NCI-H2227 treated with DMSO at 0.1 percent for 48 hours (cell line): ENCODE measurements around the gene FBXO7.

Source experiments
- DNase-seq: peaks from one replicate; lab custom pipeline; 2025; lab: John Stamatoyannopoulos, UW

FBXO7 gene

DNA sequence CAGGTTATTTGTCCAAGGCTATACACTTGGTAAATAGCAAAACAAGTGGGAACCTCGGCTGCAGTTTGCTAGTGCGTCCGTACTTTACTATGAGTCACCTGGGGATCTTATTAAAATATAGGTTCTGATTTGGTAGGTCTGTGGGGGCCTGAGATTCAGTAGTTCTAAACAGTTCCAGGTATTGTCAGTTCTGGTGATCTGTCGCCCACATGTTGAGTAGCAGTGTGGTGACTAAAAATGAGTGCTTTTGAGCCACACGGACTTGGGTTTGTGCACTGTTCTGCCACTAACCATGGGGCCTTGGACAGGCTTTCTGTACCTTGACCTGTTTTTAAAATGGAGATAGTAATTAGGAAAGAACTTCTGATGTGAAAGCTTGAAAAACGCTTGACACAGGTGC, 15.7 kb downstream of the FBXO7 start:
- DNase-seq, result no peak

DNA sequence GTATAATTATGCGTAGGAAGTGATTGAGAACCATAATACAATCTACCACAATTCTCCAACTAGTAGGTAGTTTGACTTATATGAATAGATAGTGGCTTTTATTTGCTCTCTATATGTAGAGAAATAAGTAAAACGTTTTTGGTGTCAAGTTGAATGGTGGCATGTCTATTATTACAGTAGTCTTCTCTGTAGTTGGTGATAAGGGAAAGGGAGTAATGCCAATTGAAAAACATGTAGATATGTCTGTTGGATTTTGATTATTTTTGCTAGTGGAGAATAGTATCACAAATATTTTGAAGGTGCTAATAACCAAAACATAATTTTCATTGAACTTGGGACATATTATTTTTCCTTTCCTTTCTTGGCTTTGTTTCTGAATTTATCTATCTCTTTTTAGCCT, 17.5 kb downstream of the FBXO7 start:
- DNase-seq, result no peak

DNA sequence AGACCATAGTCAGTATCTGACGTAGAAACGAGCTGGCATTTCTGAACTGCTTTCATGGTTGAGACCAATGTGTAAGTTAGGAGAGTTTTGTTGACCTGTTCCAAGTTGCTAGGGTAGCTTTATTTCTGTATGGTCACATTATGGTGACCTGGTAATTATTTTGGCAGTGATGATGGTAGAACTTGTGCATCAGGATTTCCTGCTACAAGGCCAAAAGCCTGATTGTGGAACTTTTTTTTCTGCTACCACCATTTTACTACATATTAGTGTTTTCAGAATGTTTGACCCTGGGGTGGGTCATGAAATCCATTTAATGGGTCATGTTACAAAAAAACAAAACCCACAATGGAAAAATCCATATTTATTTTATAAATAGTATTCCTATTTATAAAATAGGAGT, 18.9 kb downstream of the FBXO7 start:
- DNase-seq, result no peak

DNA sequence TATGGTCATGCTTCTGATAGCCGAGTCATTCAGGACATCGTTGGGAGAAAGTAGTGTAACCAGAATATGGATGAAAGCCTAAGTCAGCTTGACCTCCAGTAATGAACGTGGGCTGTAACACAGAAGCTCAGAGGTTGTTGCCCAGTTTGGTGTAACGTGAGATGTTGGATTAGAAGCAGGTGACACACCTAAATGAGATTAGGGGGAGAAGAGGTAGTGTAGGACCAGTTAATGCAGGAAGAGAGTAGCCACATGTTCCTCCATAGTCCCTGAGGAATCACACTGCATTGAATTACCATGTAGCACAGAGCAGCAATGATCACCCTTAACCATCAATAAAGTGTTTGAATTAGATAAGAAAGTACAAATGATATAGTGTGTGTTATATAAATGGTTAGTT, 20.4 kb downstream of the FBXO7 start:
- no peak for DNase-seq

DNA sequence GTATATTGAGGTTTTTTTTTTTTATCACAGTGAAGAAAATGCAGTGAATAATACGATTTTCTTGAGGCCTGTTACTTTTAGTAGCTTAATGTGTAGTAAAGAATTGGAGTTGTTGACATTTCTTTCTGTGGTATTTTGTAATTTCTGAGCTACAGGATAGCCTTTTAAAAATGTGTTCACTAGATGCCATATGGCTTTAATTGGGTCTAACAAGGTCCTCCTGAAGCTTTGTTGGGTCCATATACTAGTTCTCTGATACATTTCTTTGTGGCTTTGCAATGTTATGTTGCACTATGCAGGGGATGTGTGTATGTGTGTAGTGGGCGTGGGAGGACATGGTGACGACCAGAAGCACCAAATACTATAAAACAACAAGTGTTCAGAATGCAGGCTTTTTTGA, 25.1 kb downstream of the FBXO7 start:
- DNase-seq, result no peak

DNA sequence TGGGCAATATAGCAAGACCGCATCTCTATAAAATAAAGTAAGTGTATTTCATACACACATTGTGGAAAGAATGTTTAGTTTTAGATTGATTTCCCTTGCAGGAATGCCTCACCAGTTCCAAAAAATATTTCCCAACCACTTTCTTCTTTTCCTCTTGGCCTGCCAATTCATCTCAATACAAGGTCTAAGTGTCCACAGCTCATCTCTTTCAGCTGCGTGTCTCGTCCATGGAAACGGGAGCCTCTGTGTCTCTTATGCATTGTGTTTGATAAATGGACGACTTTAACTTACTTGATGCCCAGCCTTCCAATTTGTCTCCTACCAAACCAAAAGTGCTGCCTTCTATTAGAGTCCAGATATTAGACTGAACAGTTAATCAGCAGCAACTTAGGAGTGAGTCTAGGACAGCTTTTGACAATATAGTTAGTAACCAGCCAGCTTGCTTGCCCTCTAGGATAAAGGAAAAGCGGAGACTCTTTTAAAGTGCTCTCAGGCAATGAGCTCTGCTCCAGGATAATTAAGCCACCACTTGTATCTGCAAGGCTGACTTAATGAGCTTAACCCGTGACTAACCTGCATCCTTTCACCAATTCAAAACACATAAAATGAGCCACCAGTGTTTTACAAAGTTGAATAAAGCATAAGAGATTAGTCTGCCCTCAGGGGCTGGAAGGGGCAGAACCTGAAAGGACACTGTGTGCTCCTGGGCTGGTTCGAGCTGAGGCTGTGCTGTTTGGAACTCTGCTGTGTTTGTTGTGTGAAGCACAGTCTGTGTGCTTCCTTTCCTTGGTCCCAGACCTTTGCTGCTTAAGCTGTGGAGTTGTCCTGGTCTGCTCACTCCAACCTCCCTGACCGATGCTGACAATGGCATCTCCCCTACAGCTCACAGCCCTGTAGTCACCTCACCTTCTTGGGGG, 27.5 kb downstream of the FBXO7 start:
- DNase-seq, result no peak

DNA sequence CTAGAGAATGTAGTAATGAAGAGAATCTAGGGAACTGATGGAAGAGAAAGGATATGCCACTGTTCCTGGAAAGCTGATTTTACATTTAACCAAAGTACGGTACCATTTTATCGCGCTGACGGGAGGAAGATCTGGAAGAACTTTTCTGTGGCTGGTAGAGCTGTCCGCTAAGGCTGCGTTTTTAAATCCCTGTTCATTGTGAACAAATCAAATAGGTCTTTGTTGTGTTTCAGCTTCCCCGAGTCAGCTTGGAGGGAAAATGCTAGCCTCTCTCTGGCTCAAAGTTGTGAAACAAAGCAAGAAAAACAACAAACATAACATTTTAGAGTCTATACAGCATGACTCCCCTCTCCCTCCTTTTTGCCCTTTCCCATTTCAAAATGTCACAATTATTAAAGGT, 34.4 kb downstream of the FBXO7 start:
- no peak for DNase-seq

DNA sequence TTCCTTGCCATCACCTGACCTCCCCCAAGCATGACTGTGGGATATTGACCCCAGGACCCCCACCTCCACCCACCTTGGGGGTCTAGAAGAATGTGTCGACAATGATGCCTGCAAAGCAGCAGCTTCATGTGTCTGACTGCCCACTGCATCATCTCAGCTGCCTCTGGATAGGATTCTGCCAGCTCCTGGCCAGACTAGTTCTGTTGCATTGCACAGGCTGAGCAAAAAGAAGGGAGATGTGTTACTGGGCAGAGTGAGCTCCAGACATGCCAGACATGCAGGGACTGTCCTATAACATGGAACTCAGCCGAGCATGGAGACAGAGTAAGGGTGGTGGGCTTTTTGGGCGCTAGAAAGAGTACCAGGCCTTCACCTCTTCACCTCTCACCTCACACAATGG, 36.7 kb downstream of the FBXO7 start:
- no peak for DNase-seq

DNA sequence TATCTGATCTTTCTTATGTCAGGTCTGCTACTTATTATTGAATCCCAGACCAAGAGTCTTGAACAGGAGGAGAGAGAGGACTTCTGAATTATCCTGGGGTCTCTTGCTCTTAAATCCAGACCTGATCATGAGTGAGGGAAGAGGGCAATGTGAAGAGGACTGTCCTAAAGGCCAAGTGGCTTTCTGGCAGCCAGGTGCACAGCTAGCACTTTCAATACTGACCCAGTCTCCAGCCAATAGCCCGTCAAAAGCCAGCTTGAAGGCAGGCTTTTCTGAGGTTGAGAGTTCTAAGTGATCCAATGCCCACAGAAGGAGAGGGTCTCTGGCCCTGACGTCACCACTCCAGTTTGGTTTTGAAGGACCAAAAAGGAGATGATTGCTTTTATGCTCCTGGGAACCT, 37.2 kb downstream of the FBXO7 start:
- DNase-seq, result no peak

DNA sequence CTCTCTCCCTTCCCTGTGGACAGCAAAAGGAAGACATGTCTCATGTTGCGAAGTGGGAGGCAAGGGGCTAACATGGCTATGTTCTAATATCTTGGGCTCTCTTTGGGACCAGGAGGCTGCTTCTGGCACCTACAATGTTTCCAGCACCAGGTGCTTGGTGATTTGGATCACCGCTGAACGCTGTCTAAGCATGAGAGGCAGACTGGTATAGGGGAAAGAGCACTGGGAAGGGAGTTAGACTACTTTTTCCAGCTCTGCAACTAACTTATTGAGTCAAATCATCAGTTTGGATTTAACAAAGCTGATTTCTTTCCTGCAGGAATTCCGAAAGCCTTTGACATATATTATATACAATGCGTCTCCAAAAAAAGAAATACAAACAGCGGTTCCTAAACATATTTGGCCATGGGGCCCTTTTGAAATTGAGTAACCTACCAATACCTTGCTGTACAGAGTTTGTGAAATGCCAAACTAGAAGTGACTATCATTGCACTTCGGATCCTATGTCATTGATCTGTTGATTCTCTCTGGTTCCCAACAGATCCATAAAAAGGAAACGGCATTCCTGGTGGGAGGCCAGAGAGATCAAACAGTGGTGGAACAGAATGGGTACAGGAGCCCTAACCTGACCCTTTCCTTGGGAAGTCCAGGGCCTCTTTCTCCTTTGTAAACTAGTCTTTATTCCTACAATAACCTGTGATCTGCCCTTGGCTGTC, 37.8 kb downstream of the FBXO7 start:
- DNase-seq, result no peak

DNA sequence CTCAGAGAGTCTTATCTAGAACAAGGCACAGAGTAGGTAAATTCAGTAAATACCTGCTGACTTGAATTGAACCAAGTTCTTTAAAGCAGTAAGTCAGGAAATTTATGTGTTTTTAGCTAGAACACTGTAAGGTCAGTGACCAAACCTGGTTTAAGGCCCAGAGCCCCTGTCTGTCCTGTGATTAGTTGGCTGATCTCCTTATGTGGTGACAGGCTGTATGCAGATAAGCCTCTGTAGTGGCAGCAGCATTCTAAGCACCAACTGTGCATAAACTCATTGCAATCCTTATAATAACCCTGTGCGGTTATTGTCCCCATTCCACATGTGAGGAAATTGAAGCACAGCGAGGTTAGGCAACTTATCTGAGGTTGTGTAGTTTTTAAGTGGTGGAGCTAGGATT, 40.5 kb downstream of the FBXO7 start:
- no peak for DNase-seq

DNA sequence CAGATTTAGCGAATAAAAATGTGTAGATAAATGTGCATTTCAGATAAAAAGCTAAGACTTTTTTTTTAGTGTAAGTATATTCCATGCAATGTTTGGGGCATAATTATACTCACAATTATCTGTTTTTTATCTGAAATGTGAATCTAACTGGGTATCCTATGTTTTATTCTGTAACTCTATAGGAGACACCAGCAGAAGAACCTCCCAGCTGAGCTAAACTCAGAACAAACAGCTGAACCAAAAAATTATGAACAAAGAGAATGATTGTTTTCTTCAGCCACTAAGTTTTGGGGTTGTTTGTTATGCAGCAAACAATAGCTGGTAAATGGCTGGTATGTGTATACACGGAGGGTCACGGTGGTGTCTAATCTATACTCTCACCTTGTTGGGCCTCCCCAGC, 42.9 kb downstream of the FBXO7 start:
- DNase-seq, result no peak

DNA sequence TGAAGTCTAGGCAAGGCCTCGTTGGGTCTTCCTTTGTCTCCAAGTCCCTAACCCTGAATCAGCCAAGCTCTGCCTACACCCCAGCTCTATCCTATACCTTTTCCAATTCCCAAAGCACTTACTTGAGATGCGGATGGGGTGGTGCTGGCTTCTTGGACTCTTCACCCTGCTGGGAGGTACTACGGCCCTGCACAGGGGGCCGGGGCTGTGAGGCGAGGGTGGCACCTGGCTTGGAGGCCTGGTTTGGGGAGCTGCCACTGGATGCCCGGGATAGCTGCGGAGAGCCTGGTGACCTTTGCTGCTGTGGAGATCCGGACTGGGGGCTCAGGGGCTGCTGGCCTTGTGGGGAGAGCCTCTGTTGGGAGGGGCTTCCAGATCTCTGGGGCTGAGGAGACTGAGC, 43.3 kb downstream of the FBXO7 start:
- no peak for DNase-seq

DNA sequence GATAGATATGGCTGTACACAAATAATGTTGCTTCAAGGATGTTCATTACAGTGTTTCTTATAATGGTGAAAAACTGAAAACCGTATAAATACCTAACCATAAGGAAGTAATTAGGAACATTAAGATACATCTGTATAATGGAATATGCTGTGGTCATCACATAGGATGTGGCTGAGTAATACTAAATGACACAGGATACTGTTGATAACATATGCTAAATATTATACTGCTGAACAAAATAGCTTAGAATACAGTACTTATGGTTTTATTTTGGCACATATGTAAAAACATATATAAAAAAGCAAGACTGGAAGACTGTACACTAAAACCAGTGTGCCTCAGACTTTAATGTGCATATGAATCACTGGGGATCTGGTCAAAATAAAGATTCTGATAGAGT, 43.8 kb downstream of the FBXO7 start:
- DNase-seq, result no peak

DNA sequence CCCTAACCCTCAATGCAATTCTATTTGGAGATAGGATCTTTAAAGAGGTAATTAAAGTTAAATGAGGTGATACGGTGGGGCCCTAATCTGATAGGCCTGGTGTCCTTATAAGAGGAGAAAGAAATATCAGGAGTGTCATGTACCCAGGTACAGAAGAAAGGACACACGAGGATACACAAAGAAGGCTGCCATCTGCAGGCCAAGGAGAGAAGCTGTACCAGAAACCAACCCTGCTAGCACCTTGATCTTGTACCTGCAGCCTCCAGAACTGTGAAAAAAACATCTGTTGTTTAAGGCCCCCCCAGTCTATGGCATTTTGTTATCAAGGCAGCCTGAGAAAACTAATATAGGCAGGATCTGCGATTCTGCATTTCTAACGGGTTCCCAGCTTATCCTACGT, 44.2 kb downstream of the FBXO7 start:
- DNase-seq, result no peak

DNA sequence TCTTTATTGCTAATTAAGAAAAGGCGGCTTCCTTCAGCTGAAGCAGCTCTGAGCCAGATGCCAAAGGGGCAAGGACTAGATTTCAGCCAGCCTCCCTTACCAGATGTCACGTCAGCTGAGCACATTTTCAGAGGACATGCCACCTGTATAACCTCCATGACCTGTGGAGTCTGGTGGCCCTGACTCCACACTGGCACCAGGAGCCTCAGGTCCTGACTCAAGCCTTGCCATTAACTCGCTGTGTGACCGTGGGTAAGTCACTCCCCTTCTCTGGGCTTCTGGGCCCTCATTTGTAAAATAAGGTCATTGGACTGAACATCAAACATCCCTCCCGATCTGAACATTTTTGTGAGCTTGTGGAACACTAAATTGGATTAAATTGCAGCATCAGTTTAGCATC, 46.0 kb downstream of the FBXO7 start:
- no peak for DNase-seq

DNA sequence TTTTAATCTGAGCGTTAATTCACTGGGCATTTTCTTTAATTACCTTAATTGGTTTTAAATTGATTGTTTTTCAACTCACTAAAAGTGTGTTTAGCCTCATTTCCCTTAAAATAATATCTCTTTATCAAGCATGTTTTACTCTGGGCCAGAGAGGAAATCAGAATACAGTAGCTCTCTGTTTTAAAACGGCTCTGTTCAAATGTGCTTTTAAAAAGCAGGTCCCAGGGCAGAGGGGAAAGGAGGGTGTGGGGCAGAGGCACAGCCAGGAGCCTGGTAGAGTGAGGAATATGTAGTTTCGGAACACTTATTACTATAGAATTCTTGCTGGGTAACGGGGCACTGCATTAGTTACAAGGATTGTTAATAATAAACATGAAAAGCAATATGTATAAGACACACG, 47.6 kb downstream of the FBXO7 start:
- DNase-seq, result no peak

DNA sequence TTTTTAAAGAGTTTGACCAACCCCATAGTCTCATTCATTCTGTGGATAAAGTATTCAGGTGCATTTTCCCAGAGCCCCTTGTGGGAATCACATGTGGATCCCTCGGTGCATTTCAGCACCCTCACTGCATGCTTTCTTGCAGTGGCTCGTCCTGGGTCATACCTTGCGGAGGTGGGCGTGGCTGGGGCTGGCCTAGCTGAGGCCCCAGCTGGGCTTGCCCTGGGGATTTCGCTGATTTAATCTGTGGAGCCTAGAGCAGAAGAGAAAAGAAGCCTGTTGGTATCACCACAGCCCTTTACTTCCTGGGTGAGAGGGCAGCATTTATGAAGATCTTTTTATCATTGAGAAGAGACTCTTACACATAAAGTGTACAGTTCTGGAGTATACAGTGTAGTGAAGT, 53.1 kb downstream of the FBXO7 start:
- DNase-seq, result no peak

DNA sequence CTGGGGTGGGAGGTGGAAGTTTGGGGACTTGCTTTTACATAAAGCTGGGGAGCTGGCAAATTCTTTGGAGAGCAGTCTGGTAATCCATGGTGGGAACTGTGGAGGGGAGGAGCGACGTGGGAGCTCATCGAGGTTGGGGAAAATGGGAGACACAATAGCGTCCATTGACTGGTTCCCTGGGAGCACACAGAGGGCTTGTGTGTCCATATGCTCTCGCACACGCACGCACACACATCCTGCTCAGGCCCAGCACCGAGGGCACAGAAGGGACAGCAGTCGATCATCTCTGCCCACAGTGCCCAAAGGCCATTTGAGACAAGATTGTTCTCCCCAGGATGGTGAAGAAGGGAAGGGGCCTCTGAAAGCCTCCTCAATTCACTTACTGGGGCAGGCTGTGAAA, 53.7 kb downstream of the FBXO7 start:
- DNase-seq, result no peak

DNA sequence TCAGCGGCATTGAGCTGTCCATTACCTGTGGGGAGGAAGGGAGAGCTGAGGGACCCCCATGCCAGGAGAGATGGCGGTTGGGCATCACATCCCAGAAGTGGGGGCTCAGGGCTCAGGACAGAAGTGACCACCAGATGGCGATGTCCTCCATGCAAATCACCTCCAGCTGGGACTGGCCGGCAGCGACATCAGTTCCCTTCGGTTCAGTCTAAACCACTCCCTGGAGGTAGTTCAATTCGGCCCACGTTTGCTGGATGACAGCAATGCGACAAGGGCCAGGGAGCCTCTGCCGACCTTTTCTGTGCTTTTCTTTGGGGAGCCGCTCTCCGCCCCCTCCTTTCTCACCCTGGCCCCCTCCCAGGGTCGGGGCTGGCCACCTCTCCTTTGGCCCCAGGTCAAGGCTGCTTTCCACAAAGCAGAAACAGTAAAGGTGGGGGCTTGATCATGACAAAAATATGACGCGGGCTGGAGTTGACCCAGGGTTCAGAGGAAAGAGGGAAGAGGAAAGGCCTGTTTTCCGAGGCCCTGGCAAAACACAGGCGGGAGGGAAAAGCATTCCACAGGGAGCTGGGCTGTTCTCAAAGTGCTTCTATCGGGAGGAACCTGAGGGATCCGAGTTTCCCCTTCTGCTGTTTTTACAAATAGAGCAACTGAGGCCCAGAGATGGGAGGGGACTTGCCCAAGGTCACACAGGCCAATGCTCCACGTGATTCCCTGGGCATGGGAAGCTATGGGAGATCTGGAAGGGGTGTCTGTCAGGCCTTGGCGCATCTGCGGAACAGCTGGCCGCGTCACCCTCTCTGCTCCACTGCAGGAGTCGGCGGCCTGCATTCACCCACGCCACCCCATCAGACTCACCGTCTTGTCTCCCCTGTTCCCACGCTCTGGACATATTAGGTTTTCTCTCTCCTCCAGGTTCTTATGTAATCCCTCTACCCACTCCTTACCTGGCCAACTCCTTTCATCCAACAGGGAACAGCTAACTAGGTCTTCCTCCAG, 54.7 kb downstream of the FBXO7 start:
- peak; percentile 64 for DNase-seq

DNA sequence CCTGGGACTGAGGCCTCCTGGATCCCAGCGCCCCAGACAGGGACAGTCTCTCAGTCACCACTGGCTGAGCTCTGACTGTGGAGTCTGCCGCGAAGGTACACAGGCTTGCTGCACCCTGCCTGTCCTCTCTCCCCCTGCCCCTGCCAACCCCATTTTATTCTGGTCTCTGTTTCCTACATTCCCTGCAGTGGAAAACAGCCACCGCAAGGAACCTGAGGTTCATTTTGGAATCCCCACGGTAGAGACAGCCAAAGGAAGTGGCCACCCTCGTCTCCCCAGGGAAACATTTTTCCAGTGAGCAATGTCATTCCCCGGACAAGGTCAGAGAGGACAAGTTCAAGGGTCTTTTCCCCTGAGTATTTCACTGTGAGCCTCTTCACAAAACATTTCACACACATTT, 56.6 kb downstream of the FBXO7 start:
- no peak for DNase-seq
